HG03575 (cell line): ENCODE measurements around the gene PAGR1.
"Not testable (repeated sequence)": the region's sequence is repeated elsewhere in the genome, so short reads cannot be mapped to it uniquely, and the experiment has no call there.

Source experiments
- ATAC-seq: cut with Tn5 transposase; IDR thresholded peaks from one replicate; pipeline ENCODE4 v1.9.1; 2021; ENCODE audit not compliant: unreplicated experiment, insufficient number of reproducible peaks, low FRiP score; ENCODE audit errors: extremely low read depth

PAGR1 gene

GRCh38 chr16:29826342-29826695 lies 10.4 kb downstream of the PAGR1 start:
- ATAC-seq, result no peak

GRCh38 chr16:29830774-29831173 lies 14.8 kb downstream of the PAGR1 start:
- no peak for ATAC-seq

GRCh38 chr16:29831490-29831889 lies 15.5 kb downstream of the PAGR1 start:
- ATAC-seq, result no peak

DNA sequence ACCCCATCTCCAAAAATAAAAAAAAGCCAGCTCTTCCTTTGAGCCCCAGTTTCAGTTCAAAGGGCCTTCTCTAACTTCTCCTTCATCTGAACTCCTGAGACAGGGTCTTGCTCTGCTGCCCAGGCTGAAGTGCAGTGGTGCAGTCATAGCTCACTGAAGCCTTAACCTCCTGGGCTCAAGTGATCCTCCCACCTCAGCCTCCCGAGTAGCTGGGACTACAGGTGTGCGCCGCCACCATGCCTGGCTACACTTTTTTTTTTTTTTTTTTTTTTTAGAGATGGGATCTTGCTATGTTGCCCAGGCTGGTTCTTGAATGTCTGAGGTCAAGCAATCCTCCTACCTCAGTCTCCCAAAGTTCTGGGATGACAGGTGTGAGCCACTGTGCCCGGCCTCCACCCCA lies 17.3 kb downstream of the PAGR1 start:
- ATAC-seq, result not testable (repeated sequence)

DNA sequence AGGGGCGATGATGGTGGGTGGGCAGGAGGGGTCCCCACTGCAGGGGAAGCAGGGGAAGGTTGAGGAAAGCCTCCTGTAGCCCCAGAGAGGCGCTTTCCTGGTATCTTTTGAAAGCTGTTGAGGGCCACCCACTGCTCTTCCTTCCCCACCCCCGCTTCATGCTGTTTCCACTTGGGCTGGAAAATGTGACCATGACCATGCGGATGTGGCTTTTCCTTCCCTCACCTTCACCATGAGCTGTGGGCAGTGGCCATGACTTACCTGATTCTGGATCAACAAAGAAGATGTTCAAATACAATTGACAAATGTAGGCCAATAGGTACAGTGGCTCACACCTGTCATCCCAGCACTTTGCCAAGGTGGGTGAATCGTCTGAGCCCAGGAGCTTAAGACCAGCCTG lies 18.1 kb downstream of the PAGR1 start:
- ATAC-seq, result no peak

DNA sequence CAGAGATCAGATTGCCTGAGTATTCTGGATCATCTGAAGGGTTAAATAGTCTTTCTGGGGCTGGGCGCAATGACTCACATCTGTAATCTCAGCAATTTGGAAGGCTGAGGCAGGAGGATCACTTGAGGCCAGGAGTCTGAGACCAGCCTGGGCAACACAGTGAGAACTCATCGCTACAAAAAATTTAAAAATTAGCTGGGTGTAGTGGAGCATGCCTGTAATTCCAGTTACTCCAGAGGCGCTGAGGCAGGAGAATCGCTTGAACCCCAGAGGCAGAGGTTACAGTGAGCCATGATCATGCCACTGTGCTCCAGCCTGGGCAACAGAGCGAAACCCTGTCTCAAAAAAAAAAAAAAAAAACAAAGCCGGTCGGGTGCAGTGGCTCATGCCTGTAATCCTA lies 20.0 kb downstream of the PAGR1 start:
- no peak for ATAC-seq

DNA sequence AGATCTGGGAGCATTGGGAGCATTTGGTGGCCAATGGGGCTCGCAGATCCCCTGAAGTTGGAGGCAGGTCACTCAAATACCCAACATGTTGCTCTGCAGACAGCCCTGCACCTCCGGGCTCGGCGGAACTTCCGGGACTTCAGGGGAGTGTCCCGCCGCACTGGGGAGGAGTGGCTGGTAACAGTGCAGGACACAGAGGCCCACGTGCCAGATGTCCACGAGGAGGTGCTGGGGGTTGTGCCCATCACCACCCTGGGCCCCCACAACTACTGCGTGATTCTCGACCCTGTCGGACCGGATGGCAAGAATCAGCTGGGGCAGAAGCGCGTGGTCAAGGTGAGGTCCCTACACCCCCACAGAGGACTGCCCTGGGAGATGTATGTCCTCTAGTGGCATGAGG lies 20.7 kb downstream of the PAGR1 start:
- no peak for ATAC-seq

DNA sequence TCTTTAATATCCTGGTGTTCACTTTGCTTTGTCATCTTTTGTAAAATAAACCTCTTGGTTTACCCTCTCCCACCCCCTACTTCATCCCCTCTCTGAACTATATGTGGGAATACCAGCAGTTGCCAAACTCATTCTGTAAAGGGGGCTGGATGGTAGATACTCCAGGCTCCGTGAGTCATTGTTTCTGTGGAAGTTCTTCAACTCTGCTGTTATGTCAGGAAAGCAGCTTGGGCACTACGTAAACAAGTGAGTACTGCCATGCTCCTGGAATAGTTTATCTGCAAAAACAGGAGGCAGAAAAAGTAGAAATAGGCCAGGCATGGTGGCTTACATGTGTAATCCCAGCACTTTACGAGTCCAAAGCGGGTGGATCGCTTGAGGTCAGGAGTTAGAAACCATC lies 21.9 kb downstream of the PAGR1 start:
- no peak for ATAC-seq

GRCh38 chr16:29839822-29840221 lies 23.9 kb downstream of the PAGR1 start:
- ATAC-seq, result no peak

DNA sequence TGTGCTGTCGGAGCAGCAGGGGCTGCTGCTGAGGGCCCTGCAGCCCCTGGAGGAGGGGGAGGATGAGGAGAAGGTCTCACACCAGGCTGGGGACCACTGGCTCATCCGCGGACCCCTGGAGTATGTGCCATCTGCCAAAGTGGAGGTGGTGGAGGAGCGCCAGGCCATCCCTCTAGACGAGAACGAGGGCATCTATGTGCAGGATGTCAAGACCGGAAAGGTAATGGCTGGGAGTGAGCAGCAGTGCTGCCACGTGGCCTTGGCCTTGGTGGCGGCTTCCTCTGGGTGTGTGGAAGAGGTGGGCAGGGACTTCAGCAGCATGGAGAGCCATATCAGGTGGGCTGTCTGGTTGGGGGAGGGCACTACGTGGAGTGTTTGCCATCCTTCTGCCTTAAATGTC lies 24.3 kb downstream of the PAGR1 start:
- ATAC-seq, result no peak

DNA sequence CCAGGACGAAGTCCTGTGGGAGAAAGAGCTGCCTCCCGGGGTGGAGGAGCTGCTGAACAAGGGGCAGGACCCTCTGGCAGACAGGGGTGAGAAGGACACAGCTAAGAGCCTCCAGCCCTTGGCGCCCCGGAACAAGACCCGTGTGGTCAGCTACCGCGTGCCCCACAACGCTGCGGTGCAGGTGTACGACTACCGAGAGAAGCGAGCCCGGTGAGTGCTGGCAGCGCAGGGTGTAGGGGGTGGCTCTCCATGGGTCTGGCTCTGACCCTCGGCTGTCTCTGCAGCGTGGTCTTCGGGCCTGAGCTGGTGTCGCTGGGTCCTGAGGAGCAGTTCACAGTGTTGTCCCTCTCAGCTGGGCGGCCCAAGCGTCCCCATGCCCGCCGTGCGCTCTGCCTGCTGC lies 25.7 kb downstream of the PAGR1 start:
- no peak for ATAC-seq

GRCh38 chr16:29842732-29843346 lies 26.9 kb downstream of the PAGR1 start:
- no peak for ATAC-seq

- no peak for ATAC-seq
Measured at GRCh38 chr16:29843931-29844330, 28.0 kb downstream of the PAGR1 start.

- ATAC-seq, result no peak
Measured at GRCh38 chr16:29844575-29845331, 28.8 kb downstream of the PAGR1 start.

GRCh38 chr16:29845656-29846055 lies 29.7 kb downstream of the PAGR1 start:
- ATAC-seq, result no peak

GRCh38 chr16:29848420-29849297 lies 32.7 kb downstream of the PAGR1 start:
- ATAC-seq, result no peak

DNA sequence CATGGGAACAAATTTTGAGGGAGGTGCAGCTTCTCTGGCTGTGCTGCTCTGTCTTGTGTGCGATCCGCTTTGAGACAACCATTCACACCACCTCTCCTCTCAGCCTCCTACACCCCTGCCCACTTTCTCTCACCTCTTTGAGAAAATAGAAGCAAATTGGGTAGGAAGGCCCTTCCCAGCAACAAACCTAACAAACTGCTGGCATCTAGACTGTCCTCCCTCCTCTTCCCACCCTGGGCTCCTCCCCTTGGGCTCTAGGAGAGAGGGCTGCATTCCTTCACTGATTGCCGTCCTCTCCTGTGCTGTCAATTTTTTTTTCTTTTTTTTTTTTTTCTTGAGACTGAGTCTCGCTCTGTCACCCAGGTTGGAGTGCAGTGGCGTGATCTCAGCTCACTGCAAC lies 33.6 kb downstream of the PAGR1 start:
- ATAC-seq, result no peak

DNA sequence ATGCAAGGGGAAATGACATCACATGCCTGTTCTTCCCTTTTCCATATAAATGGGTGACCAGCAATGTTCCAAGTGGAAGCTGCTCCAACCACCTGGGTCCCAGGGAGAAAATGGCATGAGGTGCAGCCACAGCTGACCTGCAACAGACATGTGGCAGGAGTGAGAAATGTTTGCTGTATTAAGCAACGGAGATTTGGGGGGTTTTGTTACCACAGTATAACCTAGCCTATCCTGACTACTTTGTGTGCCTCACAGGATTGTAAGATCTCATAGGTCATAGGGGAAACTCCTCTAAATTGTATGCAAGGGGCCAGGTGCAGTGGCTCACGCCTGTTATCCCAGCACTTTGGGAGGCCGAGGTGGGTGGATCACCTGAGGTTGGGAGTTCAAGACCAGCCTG lies 35.0 kb downstream of the PAGR1 start:
- ATAC-seq, result no peak

- ATAC-seq, result no peak
Measured at GRCh38 chr16:29852654-29853053, 36.7 kb downstream of the PAGR1 start.

GRCh38 chr16:29854520-29855100 lies 38.7 kb downstream of the PAGR1 start:
- no peak for ATAC-seq
